HepG2 (cell line): ENCODE results near the gene RPL31. TPM values are rescaled to one million over a fixed set of nuclear protein-coding genes. Genes with fewer than 3 reads are reported as not detected.

Source experiments
- ARNTL ChIP-seq: sonication (generic); formaldehyde crosslinking; IDR thresholded peaks from 2 replicates; pipeline ENCODE4 v1.4.0; 2020; ENCODE audit warnings: mild to moderate bottlenecking, missing genetic modification reagents
- ATF7 ChIP-seq, 2 experiments: fragments of 450-650 bp in 1 of 2; sonication (generic) in 1 of 2; formaldehyde crosslinking in 1 of 2; IDR thresholded peaks; 2 replicates each; pipeline versions ENCODE4 v1.4.0 to v1.6.1; 2016 to 2020; ENCODE audit warnings: antibody characterized with exemption in 1 of 2, mild to moderate bottlenecking in 1 of 2, missing genetic modification reagents in 1 of 2
- MTF2 ChIP-seq: sonication (generic); formaldehyde crosslinking; IDR thresholded peaks from 2 replicates; pipeline ENCODE4 v1.5.0; 2020; ENCODE audit warnings: missing genetic modification reagents, borderline replicate concordance
- PPARG ChIP-seq: conservative IDR thresholded peaks from 2 replicates; pipeline ENCODE4 v1.6.1; 2016; ENCODE audit warnings: missing biosample characterization, missing genetic modification reagents
- RARA ChIP-seq: IDR thresholded peaks from 2 replicates; pipeline ENCODE4 v1.6.1; 2016; ENCODE audit warnings: missing genetic modification reagents, missing compliant biosample characterization
- REPIN1 ChIP-seq: sonication (generic); formaldehyde crosslinking; IDR thresholded peaks from 2 replicates; pipeline ENCODE4 v1.8.0; 2022; ENCODE audit warnings: missing genetic modification reagents, low read depth, mild to moderate bottlenecking, borderline replicate concordance
- SIX1 ChIP-seq: sonication (generic); formaldehyde crosslinking; IDR thresholded peaks from 2 replicates; pipeline ENCODE4 v1.4.0; 2020; ENCODE audit warnings: missing genetic modification reagents, borderline replicate concordance
- SMAD3 ChIP-seq: sonication (generic); formaldehyde crosslinking; IDR thresholded peaks from 2 replicates; pipeline ENCODE4 v1.4.0; 2020; ENCODE audit warnings: missing genetic modification reagents
- SNAPC2 ChIP-seq: sonication (generic); formaldehyde crosslinking; IDR thresholded peaks from 2 replicates; pipeline ENCODE4 v1.8.1; 2022; ENCODE audit warnings: mild to moderate bottlenecking, missing genetic modification reagents
- ZFP36L2 ChIP-seq: sonication (generic); formaldehyde crosslinking; IDR thresholded peaks from 2 replicates; pipeline ENCODE4 v1.4.0; 2020; ENCODE audit warnings: missing genetic modification reagents
- ZFP62 ChIP-seq: sonication (generic); formaldehyde crosslinking; IDR thresholded peaks from 2 replicates; pipeline ENCODE4 v1.4.0; 2020; ENCODE audit warnings: missing genetic modification reagents
- ZFY ChIP-seq: sonication (generic); formaldehyde crosslinking; IDR thresholded peaks from 2 replicates; pipeline ENCODE4 v1.4.0; 2020; ENCODE audit warnings: missing genetic modification reagents
- ZNF276 ChIP-seq: sonication (generic); formaldehyde crosslinking; IDR thresholded peaks from 2 replicates; pipeline ENCODE4 v1.4.0; 2020; ENCODE audit warnings: mild to moderate bottlenecking, low read depth, missing genetic modification reagents
- ZNF362 ChIP-seq: sonication (generic); formaldehyde crosslinking; IDR thresholded peaks from 2 replicates; pipeline ENCODE4 v1.4.0; 2020; ENCODE audit warnings: missing genetic modification reagents, mild to moderate bottlenecking, borderline replicate concordance
- ZNF572 ChIP-seq: sonication (generic); formaldehyde crosslinking; IDR thresholded peaks from 2 replicates; pipeline ENCODE4 v1.5.1; 2020; ENCODE audit warnings: mild to moderate bottlenecking, missing genetic modification reagents
- ZNF75D ChIP-seq: sonication (generic); formaldehyde crosslinking; IDR thresholded peaks from 2 replicates; pipeline ENCODE4 v1.8.1; 2023; ENCODE audit warnings: missing genetic modification reagents, mild to moderate bottlenecking, borderline replicate concordance
- ZXDC ChIP-seq: sonication (generic); formaldehyde crosslinking; IDR thresholded peaks from 2 replicates; pipeline ENCODE4 v1.5.0; 2020; ENCODE audit warnings: mild to moderate bottlenecking, missing genetic modification reagents
- polyA plus RNA-seq, 8 experiments: library from polyadenylated mRNA; depleted of rRNA in 3 of 8; stranded (reverse) in 7 of 8; unstranded in 1 of 8; fragments of >200 nt; fragmentation: Illumina TruSeq in 4 of 8; extraction: Trizol in 4 of 8; gene quantifications; 2 replicates each; pipeline versions ENCODE4 v1.2.1 to v1.2.3, GENCODE V29; 2011 to 2016; ENCODE audit warnings: low read depth in 4 of 8, missing spikeins in 1 of 8, mixed read lengths in 1 of 8; ENCODE audit not compliant: insufficient read depth in 1 of 8
- total RNA-seq, 5 experiments: library from RNA; depleted of rRNA; stranded (reverse); fragments of >200 nt; fragmentation: Illumina TruSeq; extraction: Trizol; gene quantifications; 2 replicates each; pipeline ENCODE4 v1.2.3, GENCODE V29; 2016; ENCODE audit warnings: low read depth in 1 of 5
- TF ChIP-seq, protein P1 (sequence below): sonication (generic); formaldehyde crosslinking; IDR thresholded peaks from 2 replicates; pipeline ENCODE4 v1.5.1; 2020; ENCODE audit warnings: missing genetic modification reagents, mild to moderate bottlenecking, borderline replicate concordance
- TF ChIP-seq, protein P2 (sequence below): sonication (generic); formaldehyde crosslinking; IDR thresholded peaks from 2 replicates; pipeline ENCODE4 v1.4.0; 2020; ENCODE audit warnings: missing genetic modification reagents, low read depth, mild to moderate bottlenecking, borderline replicate concordance

RPL31 gene
- total and polyA plus RNA-seq, 2 of the 13 experiments (the other 11 are each of a cell fraction or from before 2014, with no cell fraction given) = 3,331 to 3,582 TPM

- TF ChIP-seq ZNF362 (peak; percentile 72; the same call in 1 of the 2 replicates), ZNF276 (CRISPR knock-in tag) (peak; percentile 97), ATF7 (IDR thresholded peaks at IDR 0.05) (peak; percentile 71), ATF7 (CRISPR knock-in tag; IDR thresholded peaks at IDR 0.05) (peak; percentile 93), ZFY (CRISPR knock-in tag) (peak; percentile 99), ARNTL (CRISPR knock-in tag) (peak; percentile 83), RARA (CRISPR knock-in tag) (peak; percentile 81), SNAPC2 (peak; percentile 96), SMAD3 (CRISPR knock-in tag) (peak; percentile 95), ZFP62 (CRISPR knock-in tag) (no peak; the same call in 1 of the 2 replicates), MTF2 (CRISPR knock-in tag) (peak; percentile 77; the same call in 1 of the 2 replicates), SIX1 (CRISPR knock-in tag) (peak; percentile 41; the same call in 1 of the 2 replicates), ZNF572 (CRISPR knock-in tag) (peak; percentile 88; the same call in 1 of the 2 replicates), ZXDC (CRISPR knock-in tag) (peak; percentile 95), PPARG (peak; percentile 61), ZNF75D (peak; percentile 95; the same call in 1 of the 2 replicates), ZFP36L2 (CRISPR knock-in tag) (peak; percentile 89), REPIN1 (CRISPR knock-in tag) (peak; percentile 100)
- TF ChIP-seq, protein P1, sequence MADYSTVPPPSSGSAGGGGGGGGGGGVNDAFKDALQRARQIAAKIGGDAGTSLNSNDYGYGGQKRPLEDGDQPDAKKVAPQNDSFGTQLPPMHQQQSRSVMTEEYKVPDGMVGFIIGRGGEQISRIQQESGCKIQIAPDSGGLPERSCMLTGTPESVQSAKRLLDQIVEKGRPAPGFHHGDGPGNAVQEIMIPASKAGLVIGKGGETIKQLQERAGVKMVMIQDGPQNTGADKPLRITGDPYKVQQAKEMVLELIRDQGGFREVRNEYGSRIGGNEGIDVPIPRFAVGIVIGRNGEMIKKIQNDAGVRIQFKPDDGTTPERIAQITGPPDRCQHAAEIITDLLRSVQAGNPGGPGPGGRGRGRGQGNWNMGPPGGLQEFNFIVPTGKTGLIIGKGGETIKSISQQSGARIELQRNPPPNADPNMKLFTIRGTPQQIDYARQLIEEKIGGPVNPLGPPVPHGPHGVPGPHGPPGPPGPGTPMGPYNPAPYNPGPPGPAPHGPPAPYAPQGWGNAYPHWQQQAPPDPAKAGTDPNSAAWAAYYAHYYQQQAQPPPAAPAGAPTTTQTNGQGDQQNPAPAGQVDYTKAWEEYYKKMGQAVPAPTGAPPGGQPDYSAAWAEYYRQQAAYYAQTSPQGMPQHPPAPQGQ (CRISPR knock-in tag) = no peak
- TF ChIP-seq, protein P2, sequence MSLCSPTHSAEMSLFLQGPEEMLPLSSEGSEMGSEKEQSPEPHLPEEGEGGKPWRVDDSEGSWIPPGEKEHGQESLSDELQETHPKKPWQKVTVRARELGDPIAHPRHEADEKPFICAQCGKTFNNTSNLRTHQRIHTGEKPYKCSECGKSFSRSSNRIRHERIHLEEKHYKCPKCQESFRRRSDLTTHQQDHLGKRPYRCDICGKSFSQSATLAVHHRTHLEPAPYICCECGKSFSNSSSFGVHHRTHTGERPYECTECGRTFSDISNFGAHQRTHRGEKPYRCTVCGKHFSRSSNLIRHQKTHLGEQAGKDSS (CRISPR knock-in tag) = peak; percentile 87
These were observed at the start of gene RPL31 (continued) for GRCh38 chr2:101001691-101002561.
